Right atrium auricular region (tissue), 2 donors: ENCODE results near the gene ATP2B2. TPM values are rescaled to one million over a fixed set of nuclear protein-coding genes. Genes with fewer than 3 reads are reported as not detected.

Experiments
- DNase-seq: peaks from one replicate; pipeline ENCODE4 v3.0.0-alpha.2; 2019; ENCODE audit warnings: low spot score
- H3K27ac ChIP-seq, 2 donors: fragments of 200-600 bp; sonication (generic); 1 replicate in 1 of 2; 2 replicates in 1 of 2; pipeline ENCODE4 v1.5.1; 2016 to 2019
- H3K27me3 ChIP-seq, 2 donors: fragments of 200-600 bp; sonication (generic); one replicate each; pipeline versions ENCODE4 v1.5.1 to v1.6.0; 2017 to 2019
- H3K36me3 ChIP-seq: fragments of 200-600 bp; sonication (generic); one replicate; pipeline ENCODE4 v1.5.1; 2016
- H3K4me1 ChIP-seq, 2 donors: fragments of 200-600 bp; sonication (generic); one replicate each; pipeline versions ENCODE4 v1.5.1 to v1.6.0; 2017 to 2019
- H3K4me3 ChIP-seq, 2 donors: fragments of 200-600 bp; sonication (generic); 1 replicate in 1 of 2; 2 replicates in 1 of 2; pipeline ENCODE4 v1.5.1; 2017 to 2019; ENCODE audit warnings: mild to moderate bottlenecking in 1 of 2, moderate library complexity in 1 of 2
- H3K9me3 ChIP-seq, 2 donors: fragments of 200-600 bp; sonication (generic); one replicate each; pipeline ENCODE4 v1.5.1; 2019
- total RNA-seq, 2 donors: library from RNA; depleted of rRNA; stranded (reverse); fragments of >200 nt; gene quantifications; one replicate each; pipeline ENCODE4 v1.1.0, GENCODE V29; 2016
- TF ChIP-seq, protein P1 (sequence below), 2 donors: fragments of 200-600 bp; sonication (generic); IDR thresholded peaks; one replicate each; pipeline ENCODE4 v1.5.1; 2019; ENCODE audit warnings: antibody characterized with exemption in 2 of 2

Gene ATP2B2
- total RNA-seq, 2 donors from 2014 or later, result 0.12 to 0.15 TPM

DNA sequence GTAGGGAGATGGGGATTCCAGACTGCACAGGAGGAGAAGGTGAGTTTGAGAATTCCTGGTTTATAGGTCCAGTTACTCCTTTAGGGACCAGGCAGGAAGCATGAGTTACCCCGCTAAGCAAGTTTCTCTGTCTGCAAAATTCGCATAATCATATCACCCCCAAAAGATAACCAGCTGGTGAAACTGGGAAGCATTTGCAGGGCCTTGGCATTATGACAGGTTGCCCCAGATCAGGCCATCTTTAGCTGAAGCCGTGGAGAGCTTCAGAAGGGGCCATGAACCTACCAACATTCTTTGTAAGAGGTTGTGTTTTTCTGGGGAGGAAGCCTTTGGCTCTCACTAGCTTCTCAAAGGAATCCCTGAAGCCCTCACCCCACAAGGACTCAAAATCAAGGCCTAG lies 29.4 kb downstream of the ATP2B2 start:
- peaks cover 0 to 2% of the 10 kb centered on the region in 2 donors for H3K4me1 ChIP-seq
- no peak overlapping the region for H3K27ac ChIP-seq
- no peaks in the 10 kb centered on the region for H3K36me3 ChIP-seq
- TF ChIP-seq, protein P1, sequence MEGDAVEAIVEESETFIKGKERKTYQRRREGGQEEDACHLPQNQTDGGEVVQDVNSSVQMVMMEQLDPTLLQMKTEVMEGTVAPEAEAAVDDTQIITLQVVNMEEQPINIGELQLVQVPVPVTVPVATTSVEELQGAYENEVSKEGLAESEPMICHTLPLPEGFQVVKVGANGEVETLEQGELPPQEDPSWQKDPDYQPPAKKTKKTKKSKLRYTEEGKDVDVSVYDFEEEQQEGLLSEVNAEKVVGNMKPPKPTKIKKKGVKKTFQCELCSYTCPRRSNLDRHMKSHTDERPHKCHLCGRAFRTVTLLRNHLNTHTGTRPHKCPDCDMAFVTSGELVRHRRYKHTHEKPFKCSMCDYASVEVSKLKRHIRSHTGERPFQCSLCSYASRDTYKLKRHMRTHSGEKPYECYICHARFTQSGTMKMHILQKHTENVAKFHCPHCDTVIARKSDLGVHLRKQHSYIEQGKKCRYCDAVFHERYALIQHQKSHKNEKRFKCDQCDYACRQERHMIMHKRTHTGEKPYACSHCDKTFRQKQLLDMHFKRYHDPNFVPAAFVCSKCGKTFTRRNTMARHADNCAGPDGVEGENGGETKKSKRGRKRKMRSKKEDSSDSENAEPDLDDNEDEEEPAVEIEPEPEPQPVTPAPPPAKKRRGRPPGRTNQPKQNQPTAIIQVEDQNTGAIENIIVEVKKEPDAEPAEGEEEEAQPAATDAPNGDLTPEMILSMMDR (IDR thresholded peaks at IDR 0.05), result no peak
- no peak for DNase-seq
- H3K27me3 ChIP-seq, result peaks cover 0 to 2% of the 10 kb centered on the region in 2 donors
- H3K4me3 ChIP-seq, result no peak overlapping the region
- H3K9me3 ChIP-seq, result no peaks in the 10 kb centered on the region

DNA sequence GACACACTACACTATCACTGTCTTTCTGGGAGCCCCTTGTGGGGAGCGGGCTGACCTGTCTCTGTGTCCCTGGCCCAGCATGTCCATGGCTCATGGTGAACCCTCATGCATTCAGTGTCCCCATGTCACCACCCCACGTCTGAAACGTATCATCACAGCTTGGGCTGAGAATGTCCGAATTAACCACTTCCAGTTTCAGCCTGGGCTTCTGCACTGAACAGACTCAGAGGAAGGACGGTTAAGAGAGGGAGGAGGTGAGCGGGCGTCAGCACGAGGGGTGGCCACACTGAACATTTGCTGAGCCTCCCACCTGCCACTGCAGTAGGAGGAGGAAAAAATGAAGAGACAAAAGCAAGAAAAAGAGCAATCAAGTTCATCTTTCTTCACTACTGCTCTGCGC lies 30.5 kb downstream of the ATP2B2 start:
- peaks cover 0 to 6% of the 10 kb centered on the region in 2 donors for H3K27me3 ChIP-seq
- H3K4me1 ChIP-seq, result peaks cover 0 to 4% of the 10 kb centered on the region in 2 donors
- H3K9me3 ChIP-seq, result no peaks in the 10 kb centered on the region
- no peak overlapping the region for H3K4me3 ChIP-seq
- no peak for DNase-seq
- no peaks in the 10 kb centered on the region for H3K36me3 ChIP-seq
- TF ChIP-seq, protein P1 (IDR thresholded peaks at IDR 0.05), result no peak
- H3K27ac ChIP-seq, result no peak overlapping the region

DNA sequence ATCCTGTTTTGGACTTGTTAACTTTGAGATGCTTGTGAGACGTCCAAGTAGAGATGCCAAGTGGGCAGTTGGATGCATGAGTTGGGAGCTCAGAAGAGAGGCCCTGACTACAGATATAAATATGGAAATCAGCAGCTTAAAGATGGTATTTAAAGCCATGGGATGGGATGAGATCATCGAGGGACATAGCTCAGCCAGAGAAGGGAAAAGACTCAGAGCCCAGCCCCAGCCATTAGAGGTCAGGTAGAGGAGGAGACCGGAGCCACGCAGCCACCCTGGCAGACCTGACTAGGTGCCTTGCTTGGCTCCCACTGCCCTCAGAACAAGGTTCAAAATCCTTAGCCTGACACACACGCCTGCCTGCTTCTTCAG lies 31.1 kb downstream of the ATP2B2 start:
- H3K27ac ChIP-seq, result no peak overlapping the region

DNA sequence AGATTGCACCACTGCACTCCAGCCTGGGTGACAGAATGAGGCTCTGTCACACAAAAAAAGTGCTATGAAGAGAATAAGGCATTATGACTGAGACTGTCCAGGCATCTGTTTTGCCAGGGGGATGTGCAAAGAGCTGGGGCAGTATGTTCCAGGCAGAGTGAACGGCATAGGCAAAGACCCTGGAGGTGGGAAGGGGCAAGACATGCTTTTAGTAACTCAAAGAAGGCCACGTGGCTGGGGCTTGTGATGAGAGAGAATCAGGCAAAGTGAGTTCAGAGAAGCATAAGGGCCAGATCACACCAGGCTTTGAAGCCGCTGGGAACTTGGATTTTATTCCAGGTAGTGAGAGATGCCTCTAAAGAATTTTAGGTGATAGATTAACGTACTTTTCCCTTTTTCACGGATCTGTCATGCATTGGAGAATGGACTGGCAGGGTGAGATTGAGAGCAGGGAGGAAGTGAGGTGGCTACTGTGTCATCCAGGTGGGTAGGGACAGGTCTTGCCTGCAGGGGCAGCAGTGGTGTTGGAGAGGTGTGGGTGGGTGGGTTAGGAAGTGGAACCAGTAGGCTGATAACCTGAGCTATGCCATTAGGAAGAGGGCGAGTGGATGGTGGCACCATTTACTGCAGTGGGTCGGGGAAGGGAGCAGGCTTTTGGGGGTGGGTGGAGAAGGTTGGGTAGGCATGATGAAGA lies 31.7 kb downstream of the ATP2B2 start:
- no peaks in the 10 kb centered on the region for H3K9me3 ChIP-seq
- H3K4me1 ChIP-seq, result peaks cover 0 to 4% of the 10 kb centered on the region in 2 donors
- H3K36me3 ChIP-seq, result no peaks in the 10 kb centered on the region
- TF ChIP-seq, protein P1 (IDR thresholded peaks at IDR 0.05), result no peak
- peaks cover 0 to 6% of the 10 kb centered on the region in 2 donors for H3K27me3 ChIP-seq
- no peak overlapping the region for H3K4me3 ChIP-seq
- no peak for DNase-seq
- no peak overlapping the region for H3K27ac ChIP-seq

More for the DNA sequence above, 31.1 kb downstream of the ATP2B2 start:
- DNase-seq, result no peak
- Histone ChIP-seq H3K9me3 (no peaks in the 10 kb centered on the region), H3K27me3 (peaks cover 0 to 6% of the 10 kb centered on the region in 2 donors), H3K4me1 (peaks cover 0 to 4% of the 10 kb centered on the region in 2 donors), H3K36me3 (no peaks in the 10 kb centered on the region), H3K4me3 (no peak overlapping the region)
- TF ChIP-seq, protein P1 (IDR thresholded peaks at IDR 0.05), result no peak

DNA sequence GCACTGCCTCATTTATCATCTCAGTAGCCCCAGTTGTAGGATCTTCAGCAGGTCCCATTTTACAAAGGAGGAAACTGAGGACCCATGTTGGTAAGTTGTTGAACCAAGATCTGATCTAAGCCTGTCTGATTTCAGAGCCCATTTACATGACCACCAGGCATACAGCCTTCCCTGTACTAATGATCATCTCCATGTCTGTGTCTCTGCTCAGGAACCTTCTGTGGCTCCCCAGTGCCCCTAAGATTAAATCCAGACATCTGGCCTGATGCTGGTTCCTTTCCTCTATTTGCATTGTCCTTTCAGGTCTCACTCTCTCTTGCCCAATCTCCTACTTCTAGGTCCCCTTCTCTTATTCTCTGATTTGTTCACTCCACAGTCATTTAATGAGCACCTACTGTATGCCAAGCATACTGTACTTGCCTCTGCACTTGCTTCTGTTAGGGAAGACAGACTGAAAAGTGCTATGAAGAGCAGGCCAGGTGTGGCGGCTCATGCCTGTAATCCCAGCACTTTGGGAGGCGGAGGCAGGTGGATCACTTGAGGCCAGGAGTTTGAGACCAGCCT lies 32.4 kb downstream of the ATP2B2 start:
- H3K36me3 ChIP-seq, result no peaks in the 10 kb centered on the region
- no peak for DNase-seq
- no peak overlapping the region for H3K4me3 ChIP-seq
- H3K4me1 ChIP-seq, result peaks cover 0 to 4% of the 10 kb centered on the region in 2 donors
- H3K27me3 ChIP-seq, result peaks cover 0 to 6% of the 10 kb centered on the region in 2 donors
- no peaks in the 10 kb centered on the region for H3K9me3 ChIP-seq
- TF ChIP-seq, protein P1 (IDR thresholded peaks at IDR 0.05), result no peak
- H3K27ac ChIP-seq, result no peak overlapping the region
